ENCODE data around the gene SIAH2.

SIAH2 gene

DNA sequence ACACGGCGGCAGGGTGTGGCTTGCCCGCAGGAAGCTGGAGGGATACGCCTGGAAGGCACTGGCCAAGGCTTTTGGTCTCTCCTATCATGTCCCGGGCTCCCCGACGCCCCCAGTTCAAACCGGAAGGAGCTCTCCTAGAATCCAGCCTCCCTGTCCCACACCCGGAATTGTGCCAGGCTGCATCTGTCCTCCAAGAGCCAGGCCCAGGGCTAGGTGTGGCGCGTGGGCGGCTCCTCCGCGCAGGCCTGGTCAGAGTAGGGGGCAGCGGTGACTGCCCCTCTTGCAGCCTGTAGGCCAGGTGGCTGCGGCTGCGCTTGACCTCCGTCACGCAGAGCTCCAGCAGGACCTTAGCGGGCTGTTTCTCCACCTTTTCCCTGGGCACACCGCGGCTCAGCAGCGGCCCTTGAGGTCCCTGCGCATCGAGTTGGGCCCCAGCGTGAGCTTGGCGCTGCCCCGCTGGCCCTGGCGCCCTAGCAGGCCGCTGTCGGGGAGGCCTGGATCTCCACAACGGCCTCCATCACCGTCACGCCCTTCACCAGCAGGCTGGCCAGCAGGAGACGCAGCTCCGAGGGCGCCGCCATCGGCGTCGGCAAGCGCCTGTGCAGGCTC lies 15.9 kb upstream of the SIAH2 start:
- DNase-seq = no peak

DNA sequence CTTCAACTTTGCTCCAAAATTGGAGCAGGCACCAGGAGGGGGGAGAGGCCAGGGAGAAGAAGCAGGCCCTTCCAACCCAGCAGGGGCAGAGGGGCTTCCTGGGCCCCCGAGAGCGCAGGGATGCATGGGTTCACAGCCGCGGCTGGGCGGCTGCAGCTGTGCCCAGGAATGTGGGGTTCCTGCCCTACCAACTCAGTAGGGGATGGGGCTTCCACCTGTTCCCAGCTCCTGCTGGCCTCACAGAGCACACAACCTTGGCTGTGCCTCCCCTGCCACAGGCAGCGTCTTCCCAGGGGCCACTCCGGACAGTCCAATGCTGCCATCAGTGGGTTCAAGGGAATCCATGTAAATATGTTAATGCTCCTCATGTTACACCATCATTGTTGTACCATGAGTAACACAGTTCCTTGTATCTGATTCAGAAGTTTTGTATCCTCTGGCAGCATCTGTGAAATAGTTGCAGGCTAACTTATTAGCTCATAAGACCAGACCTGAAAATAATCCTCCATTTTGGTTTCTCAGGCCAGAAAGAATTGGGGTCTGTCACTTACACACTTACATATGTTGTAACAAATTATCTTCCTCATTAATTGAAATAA lies 12.1 kb upstream of the SIAH2 start:
- no peak for DNase-seq

GRCh38 chr3:150773616-150774192 lies 10.7 kb upstream of the SIAH2 start:
- DNase-seq = no peak

- no peak for DNase-seq
Observed at GRCh38 chr3:150771600-150771999, 8.6 kb upstream of the SIAH2 start.

DNA sequence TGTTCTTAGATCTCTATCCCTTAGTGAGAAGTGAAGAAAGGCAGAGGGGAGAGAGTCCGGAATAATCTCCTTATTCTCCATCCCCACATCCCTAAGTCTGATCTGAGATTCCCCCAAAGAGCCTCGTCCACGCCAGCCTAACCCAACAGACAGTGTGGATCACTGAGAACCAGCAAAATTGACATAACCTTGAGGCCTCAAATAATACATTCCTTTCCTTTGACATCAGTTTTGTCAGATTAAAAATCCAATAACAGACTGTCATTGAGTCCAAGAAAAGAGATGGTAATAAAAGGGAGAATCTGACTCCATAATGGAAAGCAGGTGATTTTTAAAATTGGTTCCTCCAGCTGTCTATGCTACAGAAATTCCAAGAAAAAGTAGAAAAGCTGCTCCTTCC lies 7.7 kb upstream of the SIAH2 start:
- no peak for DNase-seq

DNA sequence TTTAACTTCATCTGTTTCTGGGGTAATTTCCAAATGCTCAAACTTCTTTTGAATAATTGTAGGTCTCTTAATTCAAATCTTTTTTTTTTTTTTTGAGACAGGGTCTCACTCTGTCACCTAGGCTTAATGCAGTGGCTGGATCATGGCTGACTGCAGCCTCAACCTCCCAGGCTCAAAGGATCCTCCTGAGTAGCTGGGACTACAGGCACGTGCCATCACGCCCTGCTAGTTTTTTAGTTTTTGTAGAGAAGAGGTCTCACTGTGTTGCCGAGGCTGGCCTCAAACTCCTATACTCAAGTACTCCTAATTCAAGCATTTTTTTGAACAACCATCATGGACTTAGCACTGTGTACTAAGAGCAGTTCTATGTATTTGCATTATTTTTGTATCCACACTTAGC lies 3.8 kb upstream of the SIAH2 start:
- no peak for DNase-seq

DNA sequence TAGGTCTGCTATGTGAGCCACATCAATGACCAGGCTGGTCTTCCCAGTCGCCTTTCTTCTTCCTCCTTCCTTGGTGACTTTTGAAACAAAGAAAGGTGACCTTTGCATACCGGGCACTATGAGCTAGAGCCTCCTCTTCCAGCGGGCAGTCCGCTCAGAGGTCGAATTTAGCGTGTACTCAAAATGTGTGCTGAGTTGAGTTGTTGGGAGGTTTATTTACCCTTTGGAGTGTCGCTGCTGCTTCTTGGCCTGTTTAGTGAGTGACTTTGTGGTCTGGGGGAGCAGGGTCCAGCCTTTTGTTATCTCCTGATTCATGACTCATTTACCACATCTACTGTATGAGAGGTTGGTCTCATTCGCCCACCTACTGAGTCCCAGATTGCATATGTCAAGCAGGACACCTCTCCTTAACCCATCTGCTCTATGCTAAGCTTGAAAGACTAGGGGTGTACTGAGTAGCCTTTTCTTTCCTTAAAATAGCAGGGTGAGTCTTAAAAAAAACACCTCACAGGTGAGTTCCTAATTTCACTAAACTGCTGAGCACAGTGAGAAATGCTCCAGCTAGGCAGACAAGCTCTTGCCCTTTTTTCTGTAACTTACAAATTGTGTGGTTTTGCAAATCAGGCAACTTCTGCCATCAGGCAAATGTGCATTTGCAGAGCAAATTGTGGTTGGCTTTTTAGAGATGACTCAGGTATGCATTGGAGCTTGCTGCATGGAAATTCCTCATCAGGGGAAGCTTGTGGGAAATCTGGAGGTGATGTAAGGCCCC lies 3.2 kb upstream of the SIAH2 start:
- no peak for DNase-seq

DNA sequence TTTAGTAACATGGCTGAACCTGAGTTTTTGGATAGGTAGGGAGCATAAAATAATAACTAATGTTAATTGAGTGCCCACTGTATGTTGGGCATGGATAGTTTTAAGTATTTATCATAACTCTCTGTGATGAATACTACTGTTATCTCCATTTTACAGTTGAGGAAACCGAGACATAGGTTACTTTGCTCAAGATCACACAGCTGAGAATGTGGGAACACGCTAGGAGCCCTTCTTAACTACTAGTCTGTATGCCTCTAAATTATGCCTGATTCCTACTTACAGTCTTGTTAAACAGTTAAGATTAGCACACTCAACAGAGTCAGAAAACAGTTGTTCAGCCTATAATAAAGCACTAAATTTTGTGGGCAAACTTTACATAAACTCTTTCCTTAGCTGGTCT lies 2.0 kb upstream of the SIAH2 start:
- no peak for DNase-seq

DNA sequence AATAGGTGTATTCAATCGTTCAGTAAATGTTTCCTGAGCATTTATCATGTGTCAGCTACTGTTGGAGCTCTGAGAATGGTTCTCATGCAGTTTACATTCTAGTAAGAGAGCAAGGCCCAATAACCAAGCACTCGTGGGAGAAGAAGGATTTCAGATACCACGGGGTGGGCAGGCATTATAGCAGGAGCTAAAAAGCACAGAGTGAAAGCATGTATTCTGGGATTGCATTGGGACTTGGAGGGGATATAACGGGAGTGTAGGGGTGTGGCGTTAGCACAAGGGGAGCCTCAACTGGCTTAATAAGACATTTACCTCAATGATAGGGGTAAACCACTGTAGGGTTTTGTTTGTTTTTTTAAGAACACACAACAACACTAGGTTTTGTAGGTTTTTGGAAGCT lies 1.6 kb upstream of the SIAH2 start:
- no peak for DNase-seq

DNA sequence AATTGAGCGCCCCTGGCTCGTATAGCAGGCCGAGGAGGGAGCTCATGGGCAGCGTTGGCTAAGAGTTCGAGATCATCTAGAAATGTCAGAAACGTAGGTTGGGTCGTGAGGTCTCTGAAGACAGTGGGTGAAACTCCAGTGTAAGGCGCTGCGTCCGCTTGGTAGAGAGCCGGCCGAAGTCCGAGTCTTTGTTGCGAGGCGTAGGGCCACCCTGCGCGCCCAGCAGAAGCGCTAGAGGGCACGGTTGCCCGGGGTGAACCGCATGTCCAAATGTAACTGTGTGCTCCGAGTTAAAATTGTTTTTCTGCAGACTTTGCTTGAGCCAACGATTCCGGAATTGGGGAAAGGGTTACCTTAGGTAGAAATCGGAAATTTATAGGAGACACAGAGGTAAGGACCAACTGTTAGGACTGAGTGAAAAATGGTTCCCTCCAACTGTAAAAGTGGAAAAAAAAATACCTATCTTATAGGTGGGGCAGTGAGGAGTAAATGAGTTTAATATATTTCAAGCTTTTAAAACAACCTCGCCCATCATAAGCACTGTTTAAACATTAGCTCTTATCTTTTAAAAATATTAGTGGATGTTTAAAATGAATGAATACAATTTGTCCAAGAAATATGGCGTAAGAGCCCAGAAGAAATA lies 993 bp upstream of the SIAH2 start:
- no peak for DNase-seq

- peak; percentile 87 for DNase-seq
Observed at GRCh38 chr3:150762662-150763121, 277 bp downstream of the SIAH2 start.

GRCh38 chr3:150761831-150762661 lies 923 bp downstream of the SIAH2 start:
- DNase-seq = peak; percentile 80

- DNase-seq = no peak
Observed at GRCh38 chr3:150760431-150761200, 2.4 kb downstream of the SIAH2 start.

- DNase-seq = no peak
Observed at GRCh38 chr3:150759947-150760346, 3.0 kb downstream of the SIAH2 start.

GRCh38 chr3:150759319-150759718 lies 3.6 kb downstream of the SIAH2 start:
- no peak for DNase-seq

- DNase-seq = no peak
Observed at GRCh38 chr3:150757768-150758167, 5.2 kb downstream of the SIAH2 start.

DNA sequence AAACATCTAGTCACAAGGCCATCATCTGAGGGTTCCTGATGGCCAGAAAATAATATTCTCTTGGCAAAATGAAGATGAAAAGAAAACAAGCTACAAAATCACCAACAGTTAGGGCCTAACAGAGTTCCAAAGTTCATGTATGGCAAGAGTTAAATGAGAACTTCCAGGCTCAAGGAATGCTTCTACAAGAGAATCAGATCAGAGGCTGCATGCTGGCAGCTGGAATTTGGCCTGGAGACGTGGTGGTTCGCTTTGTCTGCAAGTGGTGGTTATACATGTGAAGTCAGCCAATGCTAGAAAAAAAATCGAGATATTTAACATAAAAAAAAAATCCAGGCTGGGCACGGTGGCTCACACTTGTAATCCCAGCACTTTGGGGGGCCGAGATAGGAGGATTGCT lies 5.6 kb downstream of the SIAH2 start:
- DNase-seq = no peak

DNA sequence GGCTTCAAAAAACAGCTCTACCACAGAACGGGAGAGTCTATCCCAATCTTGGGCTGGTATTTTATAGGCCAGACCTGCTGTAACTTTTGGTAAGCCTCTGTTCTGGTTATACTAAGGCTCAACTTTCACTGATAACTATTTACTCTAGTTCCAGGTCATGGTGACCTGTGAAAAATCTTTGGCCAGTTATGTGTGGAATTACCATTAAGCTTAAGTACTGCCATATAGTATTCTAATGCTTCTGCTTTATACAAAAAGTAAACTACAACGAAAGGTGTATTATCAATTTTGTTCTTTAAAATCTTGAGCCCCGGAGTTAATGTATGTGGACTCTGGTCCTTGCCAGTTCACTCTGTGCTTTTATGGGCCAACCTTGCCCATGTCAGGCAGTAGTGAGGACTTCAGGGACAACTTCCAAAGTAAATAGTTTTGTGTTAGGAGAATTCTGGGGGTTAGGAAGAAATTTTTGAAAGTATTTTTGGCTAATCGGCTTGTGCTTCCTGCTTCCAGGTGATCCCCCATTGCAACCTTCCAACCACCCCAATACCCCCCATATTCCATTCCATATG lies 6.4 kb downstream of the SIAH2 start:
- DNase-seq = no peak

DNA sequence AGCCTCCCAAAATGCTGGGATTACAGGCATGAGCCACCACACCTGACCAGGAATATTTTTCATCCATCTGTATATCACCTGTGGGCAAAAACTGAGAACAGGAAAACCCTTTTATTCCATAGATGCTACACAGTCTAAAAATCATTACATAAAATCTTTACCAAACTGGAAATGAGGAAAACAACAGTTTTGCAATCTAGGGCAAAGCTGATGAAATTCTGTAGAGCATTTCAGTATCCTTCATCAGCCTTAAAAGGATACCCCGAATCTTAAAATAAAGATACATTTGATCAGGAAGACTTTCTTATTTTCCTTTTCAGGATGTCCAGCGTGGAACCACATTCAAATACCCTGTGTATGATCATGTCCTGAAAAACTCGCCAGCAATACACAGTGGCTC lies 7.1 kb downstream of the SIAH2 start:
- no peak for DNase-seq

- DNase-seq = no peak
Observed at GRCh38 chr3:150754896-150755295, 8.1 kb downstream of the SIAH2 start.

DNA sequence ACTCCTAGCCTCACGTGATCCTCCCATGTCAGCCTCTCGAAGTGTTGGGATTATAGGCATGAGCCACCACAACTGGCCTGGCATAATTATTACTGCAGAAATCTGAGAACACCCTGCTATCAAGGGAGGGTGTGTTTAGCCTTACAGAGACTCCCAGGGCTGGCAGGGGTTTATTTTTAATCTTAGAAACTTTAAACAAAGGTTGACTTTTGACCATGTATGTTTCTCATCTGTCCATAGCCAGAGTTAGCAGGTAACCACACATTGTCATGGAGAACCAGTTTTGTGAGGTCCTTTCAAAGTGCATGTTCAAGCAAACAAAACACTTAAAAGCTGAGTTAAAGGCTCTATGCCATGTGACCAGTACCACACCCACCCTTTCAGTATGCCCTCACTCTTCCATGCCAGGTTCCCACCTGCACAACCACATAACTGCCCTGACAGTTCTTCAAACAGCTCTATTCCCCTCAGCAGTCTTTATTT lies 11.1 kb downstream of the SIAH2 start:
- no peak for DNase-seq

Data from right kidney (tissue), 1 donor.